Ishikawa (cell line): ENCODE results near the gene CREBRF.

Experiments
- CEBPB ChIP-seq: IDR thresholded peaks from 2 replicates; pipeline ENCODE4 v1.6.1; 2012
- CREB1 ChIP-seq: IDR thresholded peaks from 2 replicates; pipeline ENCODE4 v1.6.1; 2012; ENCODE audit warnings: low read depth
- EP300 ChIP-seq: IDR thresholded peaks from 2 replicates; pipeline ENCODE4 v1.6.1; 2012; ENCODE audit warnings: borderline replicate concordance
- FOXM1 ChIP-seq: IDR thresholded peaks from 2 replicates; pipeline ENCODE4 v1.6.1; 2012; ENCODE audit warnings: low read depth, borderline replicate concordance
- MAX ChIP-seq: IDR thresholded peaks from 2 replicates; pipeline ENCODE4 v1.6.1; 2012
- NFIC ChIP-seq: IDR thresholded peaks from 2 replicates; pipeline ENCODE4 v1.6.1; 2012
- RAD21 ChIP-seq: IDR thresholded peaks from 2 replicates; pipeline ENCODE4 v1.6.1; 2012; ENCODE audit warnings: low read depth
- TAF1 ChIP-seq: IDR thresholded peaks from 2 replicates; pipeline ENCODE4 v1.6.1; 2012; ENCODE audit warnings: low read depth, mild to moderate bottlenecking
- TCF12 ChIP-seq: IDR thresholded peaks from 2 replicates; pipeline ENCODE4 v1.6.1; 2012; ENCODE audit warnings: low read depth
- USF1 ChIP-seq: IDR thresholded peaks from 2 replicates; pipeline ENCODE4 v1.6.1; 2012
- YY1 ChIP-seq: IDR thresholded peaks from 2 replicates; pipeline ENCODE4 v1.6.1; 2012; ENCODE audit warnings: low read depth
- ZBTB7A ChIP-seq: IDR thresholded peaks from 2 replicates; pipeline ENCODE4 v1.6.1; 2012; ENCODE audit warnings: low read depth

- no peak for TF ChIP-seq TAF1
- TF ChIP-seq YY1: no peak
- TF ChIP-seq ZBTB7A: no peak
- TF ChIP-seq MAX: no peak
- no peak for TF ChIP-seq CEBPB
- no peak for TF ChIP-seq RAD21
- no peak for TF ChIP-seq EP300
- no peak for TF ChIP-seq FOXM1
- no peak for TF ChIP-seq CREB1
- TF ChIP-seq NFIC: no peak
- no peak for TF ChIP-seq USF1
- no peak for TF ChIP-seq TCF12
Observed at GRCh38 chr5:173014671-173015070, 41.5 kb upstream of the CREBRF start.
